T-helper 17 cell (primary cell): ENCODE data around the gene SRGAP1. TPM values are rescaled to one million over a fixed set of nuclear protein-coding genes. Genes with fewer than 3 reads are reported as not detected.
A peak's percentile ranks its signal among the peaks of the same experiment; 100 is the strongest.

Source experiments
- ATAC-seq: fragments of 150-1000 bp; cut with Tn5 transposase; 2 replicates; pipeline ENCODE4 v1.10.0; 2021; ENCODE audit warnings: mild to moderate bottlenecking, moderate library complexity
- DNase-seq, 3 donors: peaks; one replicate each; pipeline versions ENCODE4 v3.0.0 to v3.0.0-alpha.2; 2020 to 2021
- H3K9me3 ChIP-seq: one replicate; pipeline ENCODE4 v1.7.0; 2013; ENCODE audit warnings: low read length, mild to moderate bottlenecking; ENCODE audit not compliant: control insufficient read depth, poor library complexity, severe bottlenecking
- H3K27ac Mint-ChIP-seq: one replicate; pipeline ENCODE4 v1.8.0; 2022; ENCODE audit warnings: mild to moderate bottlenecking, moderate library complexity, mixed read lengths
- H3K27me3 Mint-ChIP-seq: one replicate; pipeline ENCODE4 v1.8.0; 2022; ENCODE audit warnings: mixed read lengths
- H3K36me3 Mint-ChIP-seq: one replicate; pipeline ENCODE4 v1.8.0; 2022; ENCODE audit warnings: low read depth, mixed read lengths
- H3K4me1 Mint-ChIP-seq: one replicate; pipeline ENCODE4 v1.8.0; 2022; ENCODE audit warnings: mild to moderate bottlenecking, mixed read lengths
- H3K4me3 Mint-ChIP-seq: one replicate; pipeline ENCODE4 v1.8.0; 2022; ENCODE audit warnings: mild to moderate bottlenecking, moderate library complexity, mixed read lengths
- total RNA-seq, 4 donors: library from RNA in 2 of 4; stranded (reverse) in 2 of 4; gene quantifications; one replicate each; pipeline ENCODE4 v1.2.3 and lab custom pipeline; 2022 to 2026

The SRGAP1 gene
- total RNA-seq, 2 donors from 2014 or later: 0.05 to 0.13 TPM

- DNase-seq (no peak), ATAC-seq (no peak)
- Mint-ChIP-seq H3K4me1 (no peaks in the 10 kb centered on the region), H3K27ac (no peak overlapping the region), H3K27me3 (no peaks in the 10 kb centered on the region), H3K4me3 (no peak overlapping the region), H3K36me3 (no peaks in the 10 kb centered on the region)
- H3K9me3 ChIP-seq: no peaks in the 10 kb centered on the region
These were observed 65.2 kb downstream of the SRGAP1 start for GRCh38 chr12:63909746-63910145.

GRCh38 chr12:63911341-63911740 lies 66.8 kb downstream of the SRGAP1 start:
- ATAC-seq (no peak), DNase-seq (no peak)
- H3K4me1 Mint-ChIP-seq: peaks cover under 1% of the 10 kb centered on the region
- no peak overlapping the region for H3K27ac Mint-ChIP-seq
- H3K36me3 Mint-ChIP-seq: no peaks in the 10 kb centered on the region
- H3K4me3 Mint-ChIP-seq: no peak overlapping the region
- no peaks in the 10 kb centered on the region for H3K9me3 ChIP-seq
- H3K27me3 Mint-ChIP-seq: peaks cover 4% of the 10 kb centered on the region

- Mint-ChIP-seq H3K27me3 (peaks cover 8% of the 10 kb centered on the region), H3K4me1 (peaks cover 5% of the 10 kb centered on the region), H3K36me3 (no peaks in the 10 kb centered on the region), H3K27ac (no peak overlapping the region), H3K4me3 (no peak overlapping the region)
- H3K9me3 ChIP-seq: no peaks in the 10 kb centered on the region
- no peak for DNase-seq
- no peak for ATAC-seq
These were observed 68.2 kb downstream of the SRGAP1 start for GRCh38 chr12:63912651-63913050.

- Mint-ChIP-seq H3K27ac (no peak overlapping the region), H3K4me3 (no peak overlapping the region), H3K27me3 (peaks cover 8% of the 10 kb centered on the region), H3K4me1 (peaks cover 5% of the 10 kb centered on the region), H3K36me3 (no peaks in the 10 kb centered on the region)
- H3K9me3 ChIP-seq: no peaks in the 10 kb centered on the region
- no peak for DNase-seq
- ATAC-seq: no peak
These were observed 69.4 kb downstream of the SRGAP1 start for GRCh38 chr12:63913929-63914328.

GRCh38 chr12:63915105-63915800 lies 70.8 kb downstream of the SRGAP1 start:
- Mint-ChIP-seq H3K4me3 (no peak overlapping the region), H3K4me1 (peaks cover 5% of the 10 kb centered on the region), H3K36me3 (no peaks in the 10 kb centered on the region), H3K27me3 (peaks cover 8% of the 10 kb centered on the region), H3K27ac (no peak overlapping the region)
- ATAC-seq (no peak), DNase-seq (no peak)
- H3K9me3 ChIP-seq: no peaks in the 10 kb centered on the region

GRCh38 chr12:63916561-63917476 lies 72.3 kb downstream of the SRGAP1 start:
- H3K4me1 Mint-ChIP-seq: peaks cover 5% of the 10 kb centered on the region
- H3K27ac Mint-ChIP-seq: no peak overlapping the region
- H3K4me3 Mint-ChIP-seq: no peak overlapping the region
- peaks cover 8% of the 10 kb centered on the region for H3K27me3 Mint-ChIP-seq
- no peak for DNase-seq
- no peak for ATAC-seq
- H3K36me3 Mint-ChIP-seq: peaks cover 2% of the 10 kb centered on the region
- H3K9me3 ChIP-seq: no peaks in the 10 kb centered on the region

- ATAC-seq (no peak), DNase-seq (no peak)
- H3K27me3 Mint-ChIP-seq: peaks cover 8% of the 10 kb centered on the region
- H3K36me3 Mint-ChIP-seq: peaks cover 2% of the 10 kb centered on the region
- H3K27ac Mint-ChIP-seq: no peak overlapping the region
- no peaks in the 10 kb centered on the region for H3K9me3 ChIP-seq
- H3K4me3 Mint-ChIP-seq: no peak overlapping the region
- H3K4me1 Mint-ChIP-seq: peaks cover 5% of the 10 kb centered on the region
These were observed 73.0 kb downstream of the SRGAP1 start for GRCh38 chr12:63917477-63917862.

GRCh38 chr12:63917864-63918799 lies 73.6 kb downstream of the SRGAP1 start:
- peak; percentile 25 for ATAC-seq

GRCh38 chr12:63918800-63919300 lies 74.3 kb downstream of the SRGAP1 start:
- ATAC-seq (no peak), DNase-seq (no peak)
- Mint-ChIP-seq H3K4me1 (peaks cover 5% of the 10 kb centered on the region), H3K27ac (no peak overlapping the region), H3K4me3 (no peak overlapping the region), H3K36me3 (peaks cover 2% of the 10 kb centered on the region), H3K27me3 (peaks cover 8% of the 10 kb centered on the region)
- no peaks in the 10 kb centered on the region for H3K9me3 ChIP-seq

More at GRCh38 chr12:63917864-63918799, 73.6 kb downstream of the SRGAP1 start:
- Mint-ChIP-seq H3K27me3 (peaks cover 8% of the 10 kb centered on the region), H3K4me3 (no peak overlapping the region), H3K27ac (no peak overlapping the region), H3K36me3 (peaks cover 2% of the 10 kb centered on the region), H3K4me1 (peaks cover 5% of the 10 kb centered on the region)
- DNase-seq: no peak
- H3K9me3 ChIP-seq: no peaks in the 10 kb centered on the region

- Mint-ChIP-seq H3K36me3 (peaks cover 2% of the 10 kb centered on the region), H3K4me1 (peaks cover 5% of the 10 kb centered on the region), H3K4me3 (no peak overlapping the region), H3K27me3 (peaks cover 8% of the 10 kb centered on the region), H3K27ac (no peak overlapping the region)
- no peaks in the 10 kb centered on the region for H3K9me3 ChIP-seq
- DNase-seq: no peak
- ATAC-seq: no peak
These were observed 75.3 kb downstream of the SRGAP1 start for GRCh38 chr12:63919756-63920155.

GRCh38 chr12:63921157-63921556 lies 76.7 kb downstream of the SRGAP1 start:
- H3K9me3 ChIP-seq: no peaks in the 10 kb centered on the region
- Mint-ChIP-seq H3K27ac (no peak overlapping the region), H3K4me3 (no peak overlapping the region), H3K4me1 (peaks cover 5% of the 10 kb centered on the region), H3K27me3 (peaks cover 7% of the 10 kb centered on the region), H3K36me3 (peaks cover 2% of the 10 kb centered on the region)
- DNase-seq: no peak
- ATAC-seq: no peak

- no peaks in the 10 kb centered on the region for H3K9me3 ChIP-seq
- H3K36me3 Mint-ChIP-seq: peaks cover 2% of the 10 kb centered on the region
- ATAC-seq (no peak), DNase-seq (no peak)
- H3K27ac Mint-ChIP-seq: no peak overlapping the region
- no peaks in the 10 kb centered on the region for H3K4me1 Mint-ChIP-seq
- no peak overlapping the region for H3K4me3 Mint-ChIP-seq
- peaks cover 5% of the 10 kb centered on the region for H3K27me3 Mint-ChIP-seq
These were observed 78.0 kb downstream of the SRGAP1 start for GRCh38 chr12:63922474-63922873.
